Medulla oblongata (tissue), 1 donor: Measurements from ENCODE around the gene ZNF646.

Experiments
- DNase-seq: peaks from one replicate; pipeline ENCODE4 v3.0.0-alpha.2; 2015; ENCODE audit errors: extremely low spot score

Gene ZNF646

GRCh38 chr16:31108035-31108793 lies 34.0 kb downstream of the ZNF646 start, which contains the start of gene BCKDK:
Gene BCKDK (plus strand): TSS chr16:31108386. CDS start chr16:31109224, 838 bp downstream.
- peak; percentile 75 for DNase-seq

- no peak for DNase-seq
These were observed 34.8 kb downstream of the ZNF646 start for GRCh38 chr16:31108794-31109558.

- no peak for DNase-seq
These were observed 35.4 kb downstream of the ZNF646 start for GRCh38 chr16:31109622-31110021.

- no peak for DNase-seq
These were observed 36.1 kb downstream of the ZNF646 start for GRCh38 chr16:31110106-31111034.

GRCh38 chr16:31111881-31112466 lies 37.8 kb downstream of the ZNF646 start:
- DNase-seq, result no peak

DNA sequence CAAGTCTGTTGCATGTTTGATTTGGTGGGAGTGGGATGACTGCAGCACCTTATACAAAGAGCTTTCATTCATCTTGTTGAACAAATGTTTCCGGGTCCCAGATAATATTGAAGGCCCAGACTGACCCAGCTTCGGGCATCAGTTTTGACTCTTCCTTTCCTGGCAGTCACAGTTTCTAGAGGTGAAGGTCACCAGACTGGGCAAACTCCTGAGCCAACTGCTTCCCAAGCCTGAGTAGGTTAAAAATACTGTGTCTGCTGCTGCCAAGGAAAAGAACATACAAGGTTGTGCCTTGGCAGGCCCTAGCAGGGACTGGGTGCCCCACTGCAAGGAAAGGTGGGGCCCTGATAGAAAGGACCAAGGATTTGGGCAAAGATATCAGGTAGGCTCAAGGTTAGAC lies 38.5 kb downstream of the ZNF646 start:
- DNase-seq, result no peak

DNA sequence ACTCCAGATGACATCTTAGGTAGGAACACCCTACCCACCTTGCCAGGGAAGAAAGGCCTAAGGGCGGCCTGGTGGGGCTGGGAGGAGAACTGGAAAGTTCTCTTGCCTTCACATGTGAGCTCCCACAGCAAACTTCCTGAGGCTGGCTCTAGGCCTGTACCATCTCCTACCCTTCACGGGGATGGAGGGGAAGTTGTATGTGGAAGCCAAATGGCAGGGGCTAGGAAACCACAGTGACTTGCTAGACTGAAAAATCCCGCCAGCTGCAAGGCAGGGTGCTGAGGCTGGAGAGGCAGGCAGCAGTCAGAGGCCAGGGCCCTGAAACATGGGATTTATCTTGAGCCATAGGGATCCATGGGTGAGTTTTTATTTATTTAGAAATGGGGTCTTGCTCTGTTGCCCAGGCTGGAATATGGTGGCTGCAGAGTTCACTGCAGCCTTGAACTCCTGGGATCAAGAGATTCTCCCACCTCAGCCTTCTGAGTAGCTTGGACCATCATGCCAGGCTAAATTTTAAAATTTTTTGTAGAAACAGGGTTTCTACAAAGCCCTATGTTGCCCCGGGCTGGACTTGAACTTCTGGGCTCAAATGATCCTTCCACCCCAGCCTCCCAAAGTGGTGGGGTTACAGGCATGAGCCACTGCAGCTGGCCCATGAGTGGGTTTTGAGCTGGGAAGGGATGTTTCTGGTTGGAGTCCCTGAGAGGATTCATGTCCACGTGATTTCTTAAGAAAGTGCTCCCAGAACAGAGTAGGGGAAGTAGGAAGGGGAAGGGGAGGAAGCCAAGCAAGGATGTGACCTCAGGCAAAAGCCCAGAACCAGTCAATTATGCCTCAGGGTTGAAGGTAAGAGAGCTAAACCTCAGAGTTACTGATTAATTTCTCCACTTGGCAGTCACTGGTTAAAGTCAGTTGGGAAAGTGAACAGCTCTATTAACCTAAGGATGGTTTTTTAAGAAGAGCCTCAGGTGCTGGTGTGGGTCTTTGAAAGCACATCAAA lies 39.2 kb downstream of the ZNF646 start:
- peak; percentile 76 for DNase-seq

DNA sequence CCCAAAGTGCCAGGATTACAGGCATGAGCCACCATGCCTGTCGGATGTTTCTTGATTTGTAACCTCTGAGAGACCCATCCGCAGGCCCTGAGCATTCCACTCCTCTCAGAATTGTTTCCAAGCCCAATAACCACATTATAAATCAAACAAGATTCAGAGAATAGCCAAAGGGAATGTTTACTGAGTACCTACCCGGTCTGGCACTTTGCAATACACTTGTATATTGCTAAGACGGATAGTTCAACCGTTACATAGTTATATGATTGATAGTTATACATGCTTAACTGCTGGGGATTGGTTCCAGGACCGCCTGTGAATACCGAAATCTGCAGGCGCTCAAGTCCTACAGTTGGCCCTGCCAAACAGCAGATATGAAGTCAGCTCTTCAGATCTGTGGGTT lies 40.2 kb downstream of the ZNF646 start:
- no peak for DNase-seq

GRCh38 chr16:31117384-31118222 lies 43.4 kb downstream of the ZNF646 start, which contains the start of gene KAT8:
Gene KAT8 (plus strand): TSS chr16:31117664. CDS start chr16:31117682, 18 bp downstream.
- DNase-seq, result peak; percentile 98

DNA sequence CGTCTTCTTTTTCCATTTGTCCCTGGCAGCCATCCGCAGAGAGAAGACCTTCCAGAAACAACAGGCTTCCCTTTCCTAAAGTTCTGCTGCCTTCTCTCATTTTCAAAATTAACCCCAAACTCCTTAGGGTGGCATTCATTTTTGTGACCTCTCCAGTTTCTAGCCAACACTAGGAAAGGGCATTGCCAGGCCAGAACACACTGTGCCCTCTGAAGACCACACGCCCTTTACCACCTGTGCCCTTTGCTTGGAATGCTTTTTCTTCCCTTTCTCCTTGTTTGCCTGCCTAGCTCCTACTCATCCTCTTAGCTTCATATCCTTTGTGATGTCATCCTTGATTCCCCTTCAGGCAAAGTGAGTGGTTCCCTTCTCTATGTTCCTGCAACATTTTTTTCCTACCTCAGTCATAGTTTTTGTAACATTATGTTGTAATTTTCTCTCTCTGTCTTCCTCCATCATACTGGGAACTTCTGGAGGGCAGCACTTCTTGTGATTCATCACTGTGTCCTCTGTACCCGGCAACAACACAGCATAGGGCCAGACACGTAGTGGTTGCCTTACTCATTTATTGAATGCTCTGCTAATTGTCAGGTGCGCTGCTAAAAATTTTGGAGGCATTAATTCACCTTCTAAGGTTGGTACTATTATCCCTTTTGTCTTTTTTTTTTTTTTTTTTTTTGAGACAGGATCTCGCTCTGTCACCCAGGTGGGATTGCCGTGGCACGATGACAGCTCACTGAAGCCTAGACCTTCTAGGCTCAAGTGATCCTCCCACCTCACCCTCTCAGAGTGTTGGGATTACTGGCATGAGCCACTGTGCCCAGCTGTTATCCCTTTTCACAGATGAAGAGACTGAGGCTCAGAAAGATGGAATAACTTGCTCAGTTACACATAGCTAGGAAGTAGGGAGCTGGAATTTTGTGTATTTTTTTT lies 44.3 kb downstream of the ZNF646 start:
- DNase-seq, result no peak

DNA sequence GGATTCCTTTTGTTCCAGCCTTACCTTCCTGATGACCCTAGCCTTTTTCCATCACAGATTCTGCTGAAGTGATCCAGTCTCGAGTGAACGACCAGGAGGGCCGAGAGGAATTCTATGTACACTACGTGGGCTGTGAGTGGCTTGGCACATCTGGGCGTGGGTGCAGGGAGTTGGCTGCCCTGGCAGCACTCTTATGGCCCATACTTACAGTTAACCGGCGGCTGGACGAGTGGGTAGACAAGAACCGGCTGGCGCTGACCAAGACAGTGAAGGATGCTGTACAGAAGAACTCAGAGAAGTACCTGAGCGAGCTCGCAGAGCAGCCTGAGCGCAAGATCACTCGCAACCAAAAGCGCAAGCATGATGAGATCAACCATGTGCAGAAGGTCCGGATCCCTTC lies 45.9 kb downstream of the ZNF646 start:
- DNase-seq, result no peak

GRCh38 chr16:31125844-31126243 lies 51.6 kb downstream of the ZNF646 start:
- DNase-seq, result no peak

- no peak for DNase-seq
These were observed 53.0 kb downstream of the ZNF646 start for GRCh38 chr16:31127182-31127581.

GRCh38 chr16:31128711-31129567 lies 54.7 kb downstream of the ZNF646 start:
- DNase-seq, result peak; percentile 67

DNA sequence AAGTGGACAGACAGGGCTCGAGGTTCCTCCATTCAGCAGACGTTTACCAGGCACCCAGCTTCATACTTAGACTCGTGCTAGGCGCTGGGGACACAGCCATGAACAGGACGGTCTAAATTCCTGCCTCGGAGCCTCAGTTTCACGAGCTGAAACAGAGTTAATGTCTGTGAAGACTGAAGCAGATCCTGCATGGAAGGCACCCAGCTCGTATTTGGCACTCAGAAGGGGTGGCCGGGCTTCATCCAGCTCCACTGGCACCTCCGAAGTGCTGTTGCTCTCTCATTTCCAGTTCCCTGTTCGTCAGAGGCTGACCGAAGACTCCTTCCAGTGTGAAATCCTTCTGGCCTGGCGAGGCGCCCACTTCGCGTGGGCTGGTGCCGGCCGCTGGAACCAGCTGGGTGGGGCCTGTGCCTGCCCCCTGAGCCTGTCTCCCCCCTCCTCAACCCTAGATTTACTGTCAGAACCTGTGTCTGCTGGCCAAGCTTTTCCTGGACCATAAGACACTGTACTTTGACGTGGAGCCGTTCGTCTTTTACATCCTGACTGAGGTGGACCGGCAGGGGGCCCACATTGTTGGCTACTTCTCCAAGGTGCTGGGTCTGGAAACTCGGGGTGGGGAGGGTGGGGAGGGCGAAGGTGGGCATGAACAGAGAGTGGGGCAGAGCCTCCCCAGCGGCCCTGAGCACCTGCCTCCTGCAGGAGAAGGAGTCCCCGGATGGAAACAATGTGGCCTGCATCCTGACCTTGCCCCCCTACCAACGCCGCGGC lies 55.5 kb downstream of the ZNF646 start:
- peak; percentile 60 for DNase-seq

DNA sequence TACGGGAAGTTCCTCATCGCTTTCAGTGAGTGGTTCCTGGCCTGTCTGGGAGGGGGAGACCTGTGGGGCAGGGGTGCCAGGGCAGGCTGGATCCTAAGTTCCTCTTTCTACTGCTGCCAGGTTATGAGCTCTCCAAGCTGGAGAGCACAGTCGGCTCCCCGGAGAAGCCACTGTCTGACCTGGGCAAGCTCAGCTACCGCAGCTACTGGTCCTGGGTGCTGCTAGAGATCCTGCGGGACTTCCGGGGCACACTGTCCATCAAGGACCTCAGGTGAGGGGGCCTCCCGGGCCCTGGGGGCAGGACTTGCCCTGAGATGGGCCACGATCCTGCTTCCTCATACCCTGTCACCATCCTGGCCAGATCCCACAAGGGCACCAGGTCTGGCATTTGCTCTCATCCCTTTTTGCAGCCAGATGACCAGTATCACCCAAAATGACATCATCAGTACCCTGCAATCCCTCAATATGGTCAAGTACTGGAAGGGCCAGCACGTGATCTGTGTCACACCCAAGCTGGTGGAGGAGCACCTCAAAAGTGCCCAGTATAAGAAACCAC lies 56.2 kb downstream of the ZNF646 start:
- no peak for DNase-seq
